22Rv1 (cell line): ENCODE results near the gene RERE.

Experiments used
- H3K27ac ChIP-seq: fragments of 450-650 bp; 2 replicates; pipeline ENCODE4 v1.5.1; 2017
- CTCF ChIP-seq: fragments of 450-650 bp; IDR thresholded peaks from 2 replicates; pipeline ENCODE4 v1.5.1; 2017; ENCODE audit warnings: mild to moderate bottlenecking
- ZFX ChIP-seq: fragments of 450-650 bp; IDR thresholded peaks from 2 replicates; pipeline ENCODE4 v1.6.1; 2017; ENCODE audit warnings: antibody characterized with exemption, borderline replicate concordance

Gene RERE

GRCh38 chr1:8633741-8634501, 183.5 kb downstream of the RERE start:
- no peak overlapping the region for H3K27ac ChIP-seq
- TF ChIP-seq ZFX (no peak), CTCF (no peak)

- H3K27ac ChIP-seq, result no peak overlapping the region
- no peak for TF ChIP-seq CTCF
- TF ChIP-seq ZFX, result no peak
These were observed 185.3 kb downstream of the RERE start for GRCh38 chr1:8632102-8632501.

- no peak for TF ChIP-seq ZFX
- TF ChIP-seq CTCF, result no peak
- no peak overlapping the region for H3K27ac ChIP-seq
These were observed 186.3 kb downstream of the RERE start for GRCh38 chr1:8631163-8631562.

GRCh38 chr1:8629241-8630091, 188.0 kb downstream of the RERE start:
- no peak overlapping the region for H3K27ac ChIP-seq
- TF ChIP-seq ZFX (no peak), CTCF (no peak)

- TF ChIP-seq ZFX (no peak), CTCF (no peak)
- no peak overlapping the region for H3K27ac ChIP-seq
These were observed 188.8 kb downstream of the RERE start for GRCh38 chr1:8628606-8629005.

GRCh38 chr1:8627728-8628127, 189.7 kb downstream of the RERE start:
- TF ChIP-seq CTCF (no peak), ZFX (no peak)

More at GRCh38 chr1:8627728-8628127, 189.7 kb downstream of the RERE start:
- no peak overlapping the region for H3K27ac ChIP-seq
